Heart left ventricle (tissue), 16 donors: Measurements from ENCODE around the gene GOLGA2. TPM values are rescaled to one million over a fixed set of nuclear protein-coding genes. Genes with fewer than 3 reads are reported as not detected.

Experiments
- ATAC-seq, 4 donors: fragments of 200-7000 bp; cut with Tn5 transposase; one replicate each; pipeline ENCODE4 v1.9.1; 2020 to 2022; ENCODE audit warnings: moderate library complexity in 4 of 4, mild to moderate bottlenecking in 3 of 4, moderate number of reproducible peaks in 1 of 4
- DNase-seq, 5 donors: peaks; one replicate each; pipeline ENCODE4 v3.0.0-alpha.2; 2020
- H3K27ac ChIP-seq, 12 donors: fragments of 200-600 bp; sonication (generic) in 4 of 12; one replicate each; pipeline versions ENCODE4 v1.5.0 to v1.8.0; 2016 to 2022; ENCODE audit warnings: mild to moderate bottlenecking in 2 of 12
- H3K27me3 ChIP-seq, 9 donors: fragments of 200-600 bp; sonication (generic) in 2 of 9; one replicate each; pipeline versions ENCODE4 v1.5.1 to v1.8.0; 2016 to 2022; ENCODE audit warnings: mild to moderate bottlenecking in 3 of 9
- H3K36me3 ChIP-seq, 9 donors: fragments of 200-600 bp; sonication (generic) in 2 of 9; one replicate each; pipeline versions ENCODE4 v1.5.0 to v1.8.0; 2018 to 2022; ENCODE audit warnings: mild to moderate bottlenecking in 2 of 9
- H3K4me1 ChIP-seq, 12 donors: fragments of 200-600 bp; sonication (generic) in 4 of 12; one replicate each; pipeline versions ENCODE4 v1.5.0 to v1.8.0; 2016 to 2022; ENCODE audit warnings: mild to moderate bottlenecking in 3 of 12
- H3K4me3 ChIP-seq, 12 donors: fragments of 200-600 bp; sonication (generic) in 4 of 12; one replicate each; pipeline versions ENCODE4 v1.5.0 to v1.8.0; 2017 to 2022; ENCODE audit warnings: mild to moderate bottlenecking in 9 of 12, moderate library complexity in 4 of 12
- H3K9me3 ChIP-seq, 12 donors: fragments of 200-600 bp; sonication (generic) in 4 of 12; one replicate each; pipeline versions ENCODE4 v1.5.0 to v1.8.0; 2016 to 2022; ENCODE audit warnings: mild to moderate bottlenecking in 1 of 12
- CTCF ChIP-seq, 12 donors: fragments of 200-600 bp; sonication (generic) in 4 of 12; IDR thresholded peaks; one replicate each; pipeline versions ENCODE4 v1.5.0 to v1.8.0; 2018 to 2022; ENCODE audit warnings: antibody characterized with exemption in 12 of 12, mild to moderate bottlenecking in 5 of 12
- POLR2A ChIP-seq, 2 donors: fragments of 450-650 bp; IDR thresholded peaks; one replicate each; pipeline ENCODE4 v1.6.1; 2017; ENCODE audit warnings: antibody characterized with exemption in 2 of 2, mild to moderate bottlenecking in 2 of 2, moderate library complexity in 2 of 2
- WGBS, 4 donors: extraction: QIAGEN DNeasy Blood & Tissue Kit in 2 of 4; methylation state at CpG; one replicate each; pipeline versions ENCODE4 v1.1.5 to v1.1.7; 2013 to 2018; 5-methylcytosine and 5-hydroxymethylcytosine counted together
- intact Hi-C, 10 donors: fragments of 100-400 bp; cut with DNase I; formaldehyde crosslinking; loops; one replicate each; pipeline versions ENCODE4 v1.11.1 to v1.14.2; 2022
- polyA plus RNA-seq, 2 donors: library from polyadenylated mRNA; stranded (reverse); fragments of 200-250 nt; gene quantifications; one replicate each; pipeline ENCODE4 v1.2.3, GENCODE V29; 2013
- total RNA-seq, 9 donors: library from RNA; depleted of rRNA in 2 of 9; stranded (reverse); fragments of >200 nt in 2 of 9; fragmentation: NEBNext Ultra II Directional in 3 of 9; extraction: Animal tissue kit (Norgen Biotek cat#: 25700) in 3 of 9; gene quantifications; one replicate each; pipeline versions ENCODE4 v1.1.0 to v1.2.4, GENCODE V29; 2016 to 2023
- donor health status: ischemic (EF 13 %, LVEDD 7.1; RV severe dilation, severe dysfunction).
- donor health status: healthy with polysubstance abuse.
- donor health status: DM: no; HTN: yes; CAD: no.
- donor health status: DM: no; HTN: no; CAD: no.
- donor health status: ischemic (EF 25% LVEDD 6.9; RV normal size, moderate dysfunction).
- donor health status: ischemic (EF 25% LVEDD 5.7; RV mildly dilated, moderate dysfunction).
- donor health status: healthy.
- donor health status: DM: yes; HTN: yes; CAD: no.
- donor health status: ischemic (EF 35%, LVEDD 5.7; RV mildly dilated, moderate dysfunction).
- donor health status: nonischemic (EF 11% LVEDD 7.7; RV severe dilation, severe dysfunction).
- donor health status: DM: yes; HTN: yes; CAD: no.
- donor health status: PGD.
- donor health status: ischemic (EF 29% LVEDD 5.4; RV normal size, mild dysfunction).
- donor health status: nonischemic (EF 23%, LVEDD 6.1; RV moderate dilation, normal function).

GOLGA2 gene
- total and polyA plus RNA-seq, 11 donors = 68.5 to 144 (median 87.4) TPM

DNA sequence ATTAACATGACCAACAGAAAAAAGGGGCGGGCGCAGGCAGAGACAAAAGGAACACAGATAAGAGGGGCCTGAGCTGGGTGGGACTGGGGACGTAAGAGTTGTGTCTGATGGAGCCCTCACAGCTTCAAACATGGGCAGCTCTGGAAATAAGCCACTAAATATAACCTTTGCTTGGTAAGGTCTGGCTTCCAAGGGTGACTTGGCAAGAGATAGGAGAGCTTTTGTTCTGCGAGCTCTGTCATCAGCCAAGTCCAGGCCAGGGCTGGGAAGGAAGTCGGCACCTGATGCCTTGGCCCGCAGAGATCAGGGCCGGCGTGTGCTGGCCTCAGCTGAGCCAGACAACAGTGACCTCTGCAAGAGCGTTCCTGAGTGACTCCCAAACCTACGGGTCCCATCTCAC lies 34.7 kb upstream of the GOLGA2 start:
- ATAC-seq = peak; percentile 86 to 92 (median 90)
- Histone ChIP-seq H3K27me3 (no peaks in the 10 kb centered on the region), H3K4me1 (peaks cover 0 to 15% (median 4%) of the 10 kb centered on the region in 12 donors), H3K4me3 (no peak overlapping the region), H3K36me3 (peaks cover 0 to 73% (median 64%) of the 10 kb centered on the region in 9 donors), H3K27ac (peak overlapping the region in 11 of 12 donors; percentile 3 to 83 (median 65)), H3K9me3 (no peaks in the 10 kb centered on the region)
- intact Hi-C loops = no loop called here
- TF ChIP-seq POLR2A (IDR thresholded peaks at IDR 0.05) = no peak
- no peak for TF ChIP-seq CTCF (IDR thresholded peaks at IDR 0.05)
- 33 to 69% (median 42%) methylated on average over 10 of the region's 10 CpGs for WGBS, 4 donors
- peak in 4 of 5 donors; percentile 13 to 80 (median 54) for DNase-seq

DNA sequence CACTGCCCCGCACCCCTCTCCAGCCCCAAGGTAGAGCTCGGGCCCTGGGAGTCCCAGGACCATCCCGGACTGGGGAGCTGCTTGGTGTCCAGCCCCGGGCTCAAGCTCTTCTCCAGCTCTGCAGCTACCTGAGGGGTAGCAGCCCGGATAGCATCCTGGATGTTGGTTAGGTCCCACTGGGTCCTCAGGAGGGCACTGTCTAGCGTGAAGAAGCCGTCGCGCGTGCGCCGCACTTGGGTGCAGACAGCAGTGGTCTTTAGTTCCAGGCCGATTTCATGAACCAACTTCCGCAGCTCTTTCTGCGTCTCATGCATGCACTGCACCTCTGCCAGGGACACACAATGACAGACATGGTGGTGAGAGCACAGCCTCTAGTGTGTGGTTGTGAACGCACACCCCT lies 33.7 kb upstream of the GOLGA2 start:
- intact Hi-C loops = no loop called here
- Histone ChIP-seq H3K27me3 (no peaks in the 10 kb centered on the region), H3K9me3 (no peaks in the 10 kb centered on the region), H3K4me3 (no peak overlapping the region), H3K4me1 (peaks cover 0 to 15% (median 4%) of the 10 kb centered on the region in 12 donors), H3K27ac (peak overlapping the region in 8 of 12 donors; percentile 40 to 83 (median 70)), H3K36me3 (peaks cover 0 to 64% (median 55%) of the 10 kb centered on the region in 9 donors)
- TF ChIP-seq POLR2A (IDR thresholded peaks at IDR 0.05) (no peak), CTCF (IDR thresholded peaks at IDR 0.05) (no peak)
- WGBS, 4 donors = 88 to 95% (median 94%) methylated on average over 6 to 16 of the region's 16 CpGs
- ATAC-seq (no peak), DNase-seq (no peak)

DNA sequence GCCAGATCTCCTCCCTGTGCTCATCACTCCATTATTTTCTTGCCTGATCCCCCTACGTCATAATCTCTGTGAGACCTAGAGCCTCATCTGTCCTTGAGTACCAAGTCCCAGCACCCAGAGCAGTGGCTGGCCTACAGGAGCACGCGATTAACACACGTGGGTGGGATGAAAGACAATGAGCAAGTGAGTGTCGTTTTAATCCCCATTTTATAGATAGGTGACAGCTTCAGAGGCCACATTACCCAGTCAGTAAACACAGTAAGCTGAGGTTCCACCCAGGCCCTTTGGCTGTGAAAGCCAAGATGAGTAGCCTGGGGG lies 29.1 kb upstream of the GOLGA2 start:
- no peak for DNase-seq
- 70 to 75% (median 75%) methylated on average over 5 of the region's 5 CpGs for WGBS, 4 donors
- H3K9me3 ChIP-seq = no peaks in the 10 kb centered on the region

More for the DNA sequence above, 29.1 kb upstream of the GOLGA2 start:
- no peak overlapping the region for H3K4me3 ChIP-seq
- H3K27ac ChIP-seq = no peak overlapping the region
- H3K27me3 ChIP-seq = no peaks in the 10 kb centered on the region
- H3K36me3 ChIP-seq = peaks cover 0 to 24% (median 22%) of the 10 kb centered on the region in 9 donors
- peaks cover 0 to 6% (median 0%) of the 10 kb centered on the region in 12 donors for H3K4me1 ChIP-seq
- TF ChIP-seq POLR2A (IDR thresholded peaks at IDR 0.05) (no peak), CTCF (IDR thresholded peaks at IDR 0.05) (no peak)
- intact Hi-C loops = no loop called here
- ATAC-seq = no peak
